ENCODE results near the gene RASGRP4. TPM values are rescaled to one million over a fixed set of nuclear protein-coding genes. Genes with fewer than 3 reads are reported as not detected.

The RASGRP4 gene
- total RNA-seq, 1 donor from 2014 or later, result 7.6 TPM

DNA sequence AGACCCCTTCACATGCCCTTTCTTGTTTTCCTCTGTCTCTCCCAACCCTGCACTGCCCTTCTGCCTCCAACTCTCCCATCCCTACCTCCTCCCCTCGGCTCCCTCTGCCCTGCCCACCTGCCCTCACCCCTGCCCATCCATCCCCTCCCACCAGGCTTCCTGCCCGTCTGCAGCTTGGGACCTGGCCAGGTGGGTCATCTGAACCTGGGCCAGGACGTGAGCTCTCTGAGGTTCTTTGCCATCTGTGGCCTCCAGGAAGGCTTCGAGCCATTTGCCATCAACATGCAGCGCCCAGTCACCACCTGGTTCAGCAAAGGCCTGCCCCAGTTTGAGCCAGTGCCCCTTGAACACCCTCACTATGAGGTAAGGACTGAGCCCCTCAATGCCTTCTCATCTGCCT lies 43.1 kb upstream of the RASGRP4 start:
- Histone ChIP-seq H3K27me3 (peaks cover 9% of the 10 kb centered on the region), H3K36me3 (no peaks in the 10 kb centered on the region), H3K4me1 (no peaks in the 10 kb centered on the region), H3K27ac (no peak overlapping the region), H3K4me3 (no peak overlapping the region), H3K9me3 (no peaks in the 10 kb centered on the region)
- ATAC-seq, result no peak
- TF ChIP-seq, protein P1, sequence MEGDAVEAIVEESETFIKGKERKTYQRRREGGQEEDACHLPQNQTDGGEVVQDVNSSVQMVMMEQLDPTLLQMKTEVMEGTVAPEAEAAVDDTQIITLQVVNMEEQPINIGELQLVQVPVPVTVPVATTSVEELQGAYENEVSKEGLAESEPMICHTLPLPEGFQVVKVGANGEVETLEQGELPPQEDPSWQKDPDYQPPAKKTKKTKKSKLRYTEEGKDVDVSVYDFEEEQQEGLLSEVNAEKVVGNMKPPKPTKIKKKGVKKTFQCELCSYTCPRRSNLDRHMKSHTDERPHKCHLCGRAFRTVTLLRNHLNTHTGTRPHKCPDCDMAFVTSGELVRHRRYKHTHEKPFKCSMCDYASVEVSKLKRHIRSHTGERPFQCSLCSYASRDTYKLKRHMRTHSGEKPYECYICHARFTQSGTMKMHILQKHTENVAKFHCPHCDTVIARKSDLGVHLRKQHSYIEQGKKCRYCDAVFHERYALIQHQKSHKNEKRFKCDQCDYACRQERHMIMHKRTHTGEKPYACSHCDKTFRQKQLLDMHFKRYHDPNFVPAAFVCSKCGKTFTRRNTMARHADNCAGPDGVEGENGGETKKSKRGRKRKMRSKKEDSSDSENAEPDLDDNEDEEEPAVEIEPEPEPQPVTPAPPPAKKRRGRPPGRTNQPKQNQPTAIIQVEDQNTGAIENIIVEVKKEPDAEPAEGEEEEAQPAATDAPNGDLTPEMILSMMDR (IDR thresholded peaks at IDR 0.05), result no peak
- intact Hi-C loops (cut with DNase I), result no loop called here
- no peak for DNase-seq

DNA sequence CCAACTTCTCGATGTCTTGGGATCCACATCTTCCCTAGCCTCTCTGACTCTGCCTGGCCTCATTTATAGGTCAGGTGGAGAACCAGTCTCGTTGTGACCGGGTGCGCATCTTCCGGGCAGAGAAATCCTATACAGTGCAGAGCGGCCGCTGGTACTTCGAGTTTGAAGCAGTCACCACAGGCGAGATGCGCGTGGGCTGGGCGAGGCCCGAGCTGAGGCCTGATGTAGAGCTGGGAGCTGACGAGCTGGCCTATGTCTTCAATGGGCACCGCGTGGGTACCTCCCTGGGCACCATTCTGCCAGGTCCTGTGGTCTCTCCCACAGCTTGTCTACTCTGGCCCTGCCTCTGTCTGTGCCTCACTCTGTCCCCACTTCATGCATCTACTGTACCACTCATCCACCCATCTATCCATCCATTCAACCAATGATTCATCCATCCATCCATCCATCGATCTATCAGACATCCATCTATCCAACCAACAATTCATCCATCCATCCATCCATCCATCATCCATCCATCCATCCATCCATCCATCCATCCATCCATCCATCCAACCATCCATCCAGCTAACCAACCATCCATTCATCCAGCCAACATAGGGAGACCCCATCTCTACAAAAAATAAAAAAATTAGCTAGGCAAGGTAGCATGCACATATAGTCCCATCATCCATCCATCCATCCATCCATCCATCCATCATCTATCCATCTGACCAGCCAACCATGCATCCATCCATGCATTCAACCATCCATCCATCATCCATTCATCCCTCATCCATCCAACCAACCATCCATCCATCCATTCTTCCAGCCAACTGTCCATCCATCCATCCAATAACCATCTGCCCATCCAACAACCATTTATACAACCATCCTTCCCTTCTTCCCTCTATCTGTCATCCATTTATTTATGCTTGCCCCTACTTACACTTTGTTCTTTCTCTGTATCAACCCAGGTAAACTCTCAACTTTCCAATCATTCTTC lies 41.8 kb upstream of the RASGRP4 start:
- Histone ChIP-seq H3K36me3 (no peaks in the 10 kb centered on the region), H3K27ac (no peak overlapping the region), H3K4me3 (no peak overlapping the region), H3K27me3 (peaks cover 9% of the 10 kb centered on the region), H3K4me1 (no peaks in the 10 kb centered on the region), H3K9me3 (no peaks in the 10 kb centered on the region)
- TF ChIP-seq, protein P1 (IDR thresholded peaks at IDR 0.05), result no peak
- no peak for ATAC-seq
- intact Hi-C loops (cut with DNase I), result no loop called here
- DNase-seq, result no peak

DNA sequence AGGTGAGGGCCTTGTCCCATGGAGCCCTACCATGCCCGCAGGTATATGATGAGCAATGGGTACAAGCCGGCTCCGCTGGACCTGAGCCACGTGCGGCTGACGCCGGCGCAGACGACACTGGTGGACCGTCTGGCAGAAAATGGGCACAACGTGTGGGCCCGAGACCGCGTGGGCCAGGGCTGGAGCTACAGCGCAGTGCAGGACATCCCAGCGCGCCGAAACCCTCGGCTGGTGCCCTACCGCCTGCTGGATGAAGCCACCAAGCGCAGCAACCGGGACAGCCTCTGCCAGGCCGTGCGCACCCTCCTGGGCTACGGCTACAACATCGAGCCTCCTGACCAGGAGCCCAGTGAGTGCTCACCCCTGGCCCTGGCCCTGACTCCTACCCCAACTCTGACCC lies 40.0 kb upstream of the RASGRP4 start:
- TF ChIP-seq, protein P1 (IDR thresholded peaks at IDR 0.05), result no peak
- intact Hi-C loops (cut with DNase I), result no loop called here
- no peak for DNase-seq
- H3K36me3 ChIP-seq, result no peaks in the 10 kb centered on the region
- H3K4me1 ChIP-seq, result no peaks in the 10 kb centered on the region
- no peak overlapping the region for H3K4me3 ChIP-seq
- no peak overlapping the region for H3K27ac ChIP-seq
- peaks cover 9% of the 10 kb centered on the region for H3K27me3 ChIP-seq
- H3K9me3 ChIP-seq, result no peaks in the 10 kb centered on the region
- no peak for ATAC-seq

DNA sequence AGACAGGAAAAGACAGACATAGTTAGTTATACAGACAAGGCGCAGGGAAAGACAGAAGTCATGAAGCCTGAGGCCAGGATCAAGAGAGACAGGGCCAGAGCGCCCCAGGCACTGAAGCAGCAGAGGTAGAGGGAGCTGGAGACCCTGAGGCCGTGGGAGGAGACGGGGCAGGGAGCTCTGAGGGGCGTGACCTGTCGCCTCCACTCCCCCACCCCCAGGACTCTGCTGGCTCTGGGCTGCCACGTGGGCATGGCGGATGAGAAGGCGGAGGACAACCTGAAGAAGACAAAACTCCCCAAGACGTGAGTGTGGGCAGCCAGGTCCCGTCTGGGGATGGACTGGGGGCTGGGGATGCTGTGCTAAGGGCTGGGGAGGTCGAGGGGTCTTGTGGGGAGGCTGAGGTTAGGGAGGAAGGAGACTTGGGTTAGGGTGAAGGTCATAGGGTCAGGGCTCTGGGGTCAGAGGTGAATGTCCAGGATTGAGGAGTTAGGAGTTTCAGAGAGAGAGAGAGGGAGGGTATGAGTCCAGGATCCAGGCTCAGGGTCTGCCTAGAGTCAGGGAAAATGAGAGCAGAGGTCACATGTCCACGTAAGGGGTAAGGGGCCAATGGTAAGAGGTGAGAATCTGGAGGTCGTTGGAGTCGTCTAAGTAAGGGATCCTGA lies 38.5 kb upstream of the RASGRP4 start:
- Histone ChIP-seq H3K27ac (no peak overlapping the region), H3K4me3 (no peak overlapping the region), H3K4me1 (no peaks in the 10 kb centered on the region), H3K9me3 (no peaks in the 10 kb centered on the region), H3K36me3 (no peaks in the 10 kb centered on the region), H3K27me3 (peaks cover 6% of the 10 kb centered on the region)
- DNase-seq (no peak), ATAC-seq (no peak)
- TF ChIP-seq, protein P1 (IDR thresholded peaks at IDR 0.05), result no peak
- intact Hi-C loops (cut with DNase I), result no loop called here

DNA sequence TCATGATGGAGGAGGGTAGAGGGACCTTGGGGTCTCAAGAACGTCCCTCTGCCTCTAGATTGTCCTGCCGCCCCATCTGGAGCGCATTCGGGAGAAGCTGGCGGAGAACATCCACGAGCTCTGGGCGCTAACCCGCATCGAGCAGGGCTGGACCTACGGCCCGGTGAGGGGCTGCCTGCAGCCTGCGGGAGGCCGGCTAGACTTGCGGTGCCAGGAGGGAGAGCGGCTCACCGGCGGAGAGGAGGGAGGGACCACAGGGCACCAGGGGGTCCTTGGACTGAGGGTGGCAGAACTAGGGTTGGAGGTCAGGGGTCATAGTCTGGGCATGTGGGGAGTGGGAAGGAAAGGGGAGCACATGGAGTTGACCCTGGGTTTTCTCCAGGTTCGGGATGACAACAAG lies 37.3 kb upstream of the RASGRP4 start:
- H3K4me1 ChIP-seq, result no peaks in the 10 kb centered on the region
- no peaks in the 10 kb centered on the region for H3K36me3 ChIP-seq
- H3K4me3 ChIP-seq, result no peak overlapping the region
- intact Hi-C loops (cut with DNase I), result no loop called here
- no peaks in the 10 kb centered on the region for H3K9me3 ChIP-seq
- TF ChIP-seq, protein P1 (IDR thresholded peaks at IDR 0.05), result no peak
- no peaks in the 10 kb centered on the region for H3K27me3 ChIP-seq
- no peak overlapping the region for H3K27ac ChIP-seq
- ATAC-seq (no peak), DNase-seq (no peak)

Data from upper lobe of right lung (tissue), 1 donor.